ENCODE results near the gene GLB1L.
"Not testable (repeated sequence)": the region's sequence is repeated elsewhere in the genome, so short reads cannot be mapped to it uniquely, and the experiment has no call there.

Gene GLB1L

GRCh38 chr2:219272995-219273394, 27.8 kb upstream of the GLB1L start:
- no peak for DNase-seq
- Mint-ChIP-seq H3K36me3 (ENCODE audit: low read depth) (no peaks in the 10 kb centered on the region), H3K27ac (no peak overlapping the region), H3K9me3 (no peaks in the 10 kb centered on the region), H3K4me1 (ENCODE audit: low read depth) (peaks cover 11% of the 10 kb centered on the region), H3K27me3 (no peaks in the 10 kb centered on the region), H3K4me3 (no peak overlapping the region)

DNA sequence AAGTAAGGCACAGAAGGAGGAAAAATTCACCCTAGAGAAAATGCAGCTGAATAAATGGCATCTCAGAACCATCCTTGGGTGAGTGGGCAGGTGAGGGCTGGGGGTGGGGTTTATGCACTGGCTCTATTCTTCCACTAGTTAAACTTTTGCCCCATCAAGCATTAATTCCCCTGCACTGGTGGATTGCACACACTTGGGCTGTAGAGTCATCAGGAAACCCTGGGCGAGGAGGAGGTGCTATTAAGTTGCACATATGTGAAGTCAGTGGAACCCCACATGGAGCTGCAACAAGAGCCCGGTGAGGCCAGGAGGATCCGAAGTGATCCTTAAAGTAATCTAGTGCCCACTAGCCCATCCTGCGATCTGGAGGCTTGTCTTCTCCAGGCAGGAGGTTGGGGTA, 27.1 kb upstream of the GLB1L start:
- no peaks in the 10 kb centered on the region for H3K9me3 Mint-ChIP-seq
- H3K4me3 Mint-ChIP-seq: no peak overlapping the region
- H3K4me1 Mint-ChIP-seq (ENCODE audit: low read depth): peaks cover 4% of the 10 kb centered on the region
- no peak for DNase-seq
- no peaks in the 10 kb centered on the region for H3K36me3 Mint-ChIP-seq (ENCODE audit: low read depth)
- no peaks in the 10 kb centered on the region for H3K27me3 Mint-ChIP-seq
- H3K27ac Mint-ChIP-seq: no peak overlapping the region

DNA sequence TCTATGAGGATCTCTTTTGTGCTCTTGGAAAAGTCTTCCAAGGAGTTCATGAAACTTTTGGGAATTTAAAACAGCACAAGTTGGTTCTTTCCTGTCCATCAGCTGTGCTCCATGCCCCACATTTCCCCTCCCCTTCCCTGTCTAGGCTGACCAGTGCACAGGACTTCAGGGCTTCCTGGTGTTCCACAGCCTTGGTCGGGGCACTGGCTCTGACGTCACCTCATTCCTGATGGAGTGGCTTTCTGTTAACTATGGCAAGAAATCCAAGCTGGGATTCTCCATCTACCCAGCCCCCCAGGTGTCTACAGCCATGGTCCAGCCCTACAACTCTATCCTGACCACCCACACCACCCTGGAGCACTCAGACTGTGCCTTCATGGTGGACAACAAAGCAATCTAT, 25.8 kb upstream of the GLB1L start:
- Mint-ChIP-seq H3K4me1 (ENCODE audit: low read depth) (no peaks in the 10 kb centered on the region), H3K4me3 (no peak overlapping the region), H3K27ac (no peak overlapping the region), H3K27me3 (no peaks in the 10 kb centered on the region), H3K36me3 (ENCODE audit: low read depth) (no peaks in the 10 kb centered on the region), H3K9me3 (no peaks in the 10 kb centered on the region)
- DNase-seq: no peak

DNA sequence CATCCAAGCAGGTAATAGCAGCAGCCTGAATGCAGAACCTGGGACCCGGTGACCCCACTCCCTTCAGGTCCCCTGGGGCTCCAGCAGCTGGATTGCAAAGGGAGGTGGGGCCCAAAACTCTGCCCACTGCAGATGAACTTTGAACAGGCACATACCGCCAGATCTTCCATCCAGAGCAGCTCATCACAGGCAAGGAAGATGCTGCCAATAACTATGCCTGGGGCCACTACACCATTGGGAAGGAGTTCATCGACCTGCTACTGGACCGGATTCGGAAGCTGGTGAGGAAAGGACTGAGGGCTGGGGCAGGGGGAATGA, 24.8 kb upstream of the GLB1L start:
- Mint-ChIP-seq H3K9me3 (no peaks in the 10 kb centered on the region), H3K36me3 (ENCODE audit: low read depth) (no peaks in the 10 kb centered on the region), H3K27me3 (no peaks in the 10 kb centered on the region), H3K4me3 (no peak overlapping the region), H3K4me1 (ENCODE audit: low read depth) (no peaks in the 10 kb centered on the region), H3K27ac (no peak overlapping the region)
- no peak for DNase-seq

DNA sequence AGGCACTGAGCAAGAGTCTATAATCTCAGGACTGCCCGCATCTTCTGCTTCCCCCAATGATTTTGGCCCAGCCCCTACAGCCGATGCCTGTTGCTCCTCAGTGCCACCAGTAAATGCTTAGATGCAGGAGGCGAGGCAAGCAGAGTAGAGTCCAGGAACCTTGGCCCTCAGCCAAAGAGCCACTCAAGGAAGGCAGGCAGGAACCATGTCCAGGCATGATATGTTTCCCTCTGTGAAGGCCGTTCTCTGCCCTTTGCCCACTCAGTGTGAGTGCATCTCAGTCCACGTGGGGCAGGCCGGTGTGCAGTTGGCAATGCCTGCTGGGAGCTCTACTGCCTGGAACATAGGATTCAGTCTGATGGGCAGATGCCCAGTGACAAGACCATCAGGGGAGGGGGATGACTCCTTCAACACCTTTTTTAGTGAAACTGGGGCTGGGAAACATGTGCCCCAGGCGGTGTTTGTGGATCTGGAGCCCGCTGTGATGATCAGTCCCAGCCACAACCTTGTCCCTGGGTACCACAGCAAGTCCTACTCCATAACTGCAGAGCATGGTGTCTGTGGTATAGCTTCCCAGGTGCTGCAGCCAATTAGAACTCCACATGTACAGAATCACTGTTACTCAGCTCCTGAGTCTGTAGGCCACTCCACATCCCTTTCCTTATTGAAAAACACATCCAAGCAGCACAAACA, 24.3 kb upstream of the GLB1L start:
- H3K4me3 Mint-ChIP-seq: no peak overlapping the region
- H3K36me3 Mint-ChIP-seq (ENCODE audit: low read depth): no peaks in the 10 kb centered on the region
- no peaks in the 10 kb centered on the region for H3K27me3 Mint-ChIP-seq
- H3K4me1 Mint-ChIP-seq (ENCODE audit: low read depth): no peaks in the 10 kb centered on the region
- no peak for DNase-seq
- no peak overlapping the region for H3K27ac Mint-ChIP-seq
- H3K9me3 Mint-ChIP-seq: no peaks in the 10 kb centered on the region

DNA sequence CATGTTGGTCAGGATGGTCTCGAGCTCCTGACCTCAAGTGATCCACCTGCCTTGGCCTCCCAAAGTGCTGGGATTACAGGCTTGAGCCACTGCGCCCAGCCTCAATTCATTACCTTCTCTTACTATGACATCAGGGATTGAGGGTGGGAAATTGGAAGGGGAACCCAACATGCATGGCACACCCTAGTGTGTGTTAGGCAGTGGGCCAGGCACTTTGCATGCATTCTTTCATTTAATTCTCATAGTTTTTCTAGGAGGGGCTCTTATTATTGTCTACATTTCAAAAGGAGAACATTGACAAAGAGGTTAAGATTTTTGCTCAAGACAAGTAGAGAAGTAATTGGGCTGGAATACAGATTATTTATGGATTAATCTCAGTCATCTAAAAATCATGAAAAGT, 23.1 kb upstream of the GLB1L start:
- H3K4me1 Mint-ChIP-seq (ENCODE audit: low read depth): no peaks in the 10 kb centered on the region
- no peak overlapping the region for H3K27ac Mint-ChIP-seq
- no peaks in the 10 kb centered on the region for H3K9me3 Mint-ChIP-seq
- H3K36me3 Mint-ChIP-seq (ENCODE audit: low read depth): no peaks in the 10 kb centered on the region
- H3K4me3 Mint-ChIP-seq: no peak overlapping the region
- DNase-seq: no peak
- no peaks in the 10 kb centered on the region for H3K27me3 Mint-ChIP-seq

DNA sequence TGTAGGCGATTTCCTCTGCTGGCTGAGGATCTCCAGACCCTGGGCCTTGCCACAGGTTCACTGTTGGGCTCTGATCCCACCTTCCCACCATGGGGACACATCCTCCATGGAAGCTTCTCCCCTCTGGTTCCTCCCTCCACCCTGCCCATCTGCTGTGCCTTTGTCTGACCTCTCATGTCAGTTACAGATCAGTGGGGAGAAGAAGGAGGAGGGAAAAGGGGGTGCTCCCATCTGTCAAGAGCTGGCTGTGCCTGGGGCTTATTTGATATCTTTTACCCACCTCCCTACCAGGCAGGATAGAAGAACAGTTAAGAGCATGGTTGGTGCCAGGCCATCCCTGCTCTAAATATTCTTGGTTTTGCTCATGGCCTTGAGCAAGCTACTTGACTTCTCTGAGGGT, 21.6 kb upstream of the GLB1L start:
- Mint-ChIP-seq H3K27me3 (no peaks in the 10 kb centered on the region), H3K4me1 (ENCODE audit: low read depth) (no peaks in the 10 kb centered on the region), H3K36me3 (ENCODE audit: low read depth) (no peaks in the 10 kb centered on the region), H3K9me3 (no peaks in the 10 kb centered on the region), H3K4me3 (no peak overlapping the region), H3K27ac (no peak overlapping the region)
- DNase-seq: no peak

DNA sequence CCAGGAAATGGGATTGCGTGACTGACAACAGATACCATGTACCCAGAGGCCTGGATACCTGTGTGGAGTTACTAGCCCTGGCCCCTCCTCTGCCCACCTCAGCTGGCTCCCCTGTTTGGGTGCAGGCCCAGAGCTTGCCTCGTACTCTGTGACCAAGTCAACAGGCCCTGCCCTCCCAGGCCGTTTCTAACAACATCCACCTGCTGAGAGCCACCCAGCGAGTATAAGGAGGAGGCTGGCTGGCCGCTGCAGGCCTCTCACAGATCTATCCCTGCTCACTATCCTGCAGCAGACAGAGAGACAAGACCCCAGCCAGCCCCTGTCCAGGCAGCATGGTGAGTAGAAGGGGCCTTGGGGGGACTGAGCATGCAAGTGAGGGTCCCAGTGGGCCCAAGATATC, 21.0 kb upstream of the GLB1L start:
- no peak for DNase-seq
- H3K27ac Mint-ChIP-seq: no peak overlapping the region
- no peak overlapping the region for H3K4me3 Mint-ChIP-seq
- no peaks in the 10 kb centered on the region for H3K4me1 Mint-ChIP-seq (ENCODE audit: low read depth)
- H3K27me3 Mint-ChIP-seq: no peaks in the 10 kb centered on the region
- no peaks in the 10 kb centered on the region for H3K36me3 Mint-ChIP-seq (ENCODE audit: low read depth)
- no peaks in the 10 kb centered on the region for H3K9me3 Mint-ChIP-seq

GRCh38 chr2:219261024-219261855, 16.0 kb upstream of the GLB1L start:
- no peaks in the 10 kb centered on the region for H3K36me3 Mint-ChIP-seq (ENCODE audit: low read depth)
- no peak for DNase-seq
- no peaks in the 10 kb centered on the region for H3K9me3 Mint-ChIP-seq
- no peaks in the 10 kb centered on the region for H3K27me3 Mint-ChIP-seq
- no peak overlapping the region for H3K27ac Mint-ChIP-seq
- no peak overlapping the region for H3K4me3 Mint-ChIP-seq
- peaks cover 2% of the 10 kb centered on the region for H3K4me1 Mint-ChIP-seq (ENCODE audit: low read depth)

- DNase-seq; H3K27ac Mint-ChIP-seq; H3K9me3 Mint-ChIP-seq; H3K4me3 Mint-ChIP-seq; H3K27me3 Mint-ChIP-seq; H3K36me3 Mint-ChIP-seq (ENCODE audit: low read depth): not testable (repeated sequence)
- H3K4me1 Mint-ChIP-seq (ENCODE audit: low read depth): peaks cover 20% of the 10 kb centered on the region
Observed at GRCh38 chr2:219258942-219259341, 13.7 kb upstream of the GLB1L start.

- Mint-ChIP-seq H3K27ac (peak overlapping the region; percentile 99), H3K4me1 (ENCODE audit: low read depth) (peaks cover 52% of the 10 kb centered on the region), H3K36me3 (ENCODE audit: low read depth) (peaks cover 40% of the 10 kb centered on the region), H3K9me3 (no peaks in the 10 kb centered on the region), H3K4me3 (peak overlapping the region; percentile 95), H3K27me3 (no peaks in the 10 kb centered on the region)
- DNase-seq: peak; percentile 78
Observed at GRCh38 chr2:219254590-219255201, 9.5 kb upstream of the GLB1L start.

GRCh38 chr2:219253753-219254589, 8.7 kb upstream of the GLB1L start, which contains the start of gene TUBA4A:
TUBA4A (minus strand) TSS chr2:219253918; CDS start chr2:219253858, 60 bp downstream.
- Mint-ChIP-seq H3K4me3 (peak within 1 kb of the TSS; percentile 95), H3K9me3 (no peaks in the 10 kb centered on the region), H3K27ac (peak within 1 kb of the TSS; percentile 99), H3K36me3 (ENCODE audit: low read depth) (peaks cover 47% of the 10 kb centered on the region), H3K27me3 (no peaks in the 10 kb centered on the region), H3K4me1 (ENCODE audit: low read depth) (peaks cover 59% of the 10 kb centered on the region)
- DNase-seq: peak; percentile 94

- no peaks in the 10 kb centered on the region for H3K27me3 Mint-ChIP-seq
- DNase-seq: peak; percentile 71
- peak within 1 kb of the TSS; percentile 99 for H3K27ac Mint-ChIP-seq
- H3K9me3 Mint-ChIP-seq: no peaks in the 10 kb centered on the region
- H3K4me3 Mint-ChIP-seq: peak within 1 kb of the TSS; percentile 95
- H3K4me1 Mint-ChIP-seq (ENCODE audit: low read depth): peaks cover 68% of the 10 kb centered on the region
- H3K36me3 Mint-ChIP-seq (ENCODE audit: low read depth): peaks cover 55% of the 10 kb centered on the region
Observed at GRCh38 chr2:219252900-219253752, 7.9 kb upstream of the GLB1L start, which contains the start of gene TUBA4B. TUBA4B (plus strand) TSS chr2:219253243; CDS start chr2:219253408, 165 bp downstream.

GRCh38 chr2:219252570-219252899, 7.3 kb upstream of the GLB1L start:
- no peak for DNase-seq
- Mint-ChIP-seq H3K9me3 (no peaks in the 10 kb centered on the region), H3K4me1 (ENCODE audit: low read depth) (peaks cover 74% of the 10 kb centered on the region), H3K36me3 (ENCODE audit: low read depth) (peaks cover 61% of the 10 kb centered on the region), H3K27me3 (no peaks in the 10 kb centered on the region), H3K4me3 (peak overlapping the region; percentile 95), H3K27ac (peak overlapping the region; percentile 97)

Data from activated T-cell treated with anti-CD3 and anti-CD28 coated beads, Interleukin-2, amount 50 U/mL, for 24 hours (primary cell).